GM19438 (cell line): ENCODE measurements around the gene HOXA7.

Experiments
- ATAC-seq: cut with Tn5 transposase; IDR thresholded peaks from one replicate; pipeline ENCODE4 v1.9.1; 2021; ENCODE audit warnings: low read depth; ENCODE audit not compliant: unreplicated experiment

The HOXA7 gene

DNA sequence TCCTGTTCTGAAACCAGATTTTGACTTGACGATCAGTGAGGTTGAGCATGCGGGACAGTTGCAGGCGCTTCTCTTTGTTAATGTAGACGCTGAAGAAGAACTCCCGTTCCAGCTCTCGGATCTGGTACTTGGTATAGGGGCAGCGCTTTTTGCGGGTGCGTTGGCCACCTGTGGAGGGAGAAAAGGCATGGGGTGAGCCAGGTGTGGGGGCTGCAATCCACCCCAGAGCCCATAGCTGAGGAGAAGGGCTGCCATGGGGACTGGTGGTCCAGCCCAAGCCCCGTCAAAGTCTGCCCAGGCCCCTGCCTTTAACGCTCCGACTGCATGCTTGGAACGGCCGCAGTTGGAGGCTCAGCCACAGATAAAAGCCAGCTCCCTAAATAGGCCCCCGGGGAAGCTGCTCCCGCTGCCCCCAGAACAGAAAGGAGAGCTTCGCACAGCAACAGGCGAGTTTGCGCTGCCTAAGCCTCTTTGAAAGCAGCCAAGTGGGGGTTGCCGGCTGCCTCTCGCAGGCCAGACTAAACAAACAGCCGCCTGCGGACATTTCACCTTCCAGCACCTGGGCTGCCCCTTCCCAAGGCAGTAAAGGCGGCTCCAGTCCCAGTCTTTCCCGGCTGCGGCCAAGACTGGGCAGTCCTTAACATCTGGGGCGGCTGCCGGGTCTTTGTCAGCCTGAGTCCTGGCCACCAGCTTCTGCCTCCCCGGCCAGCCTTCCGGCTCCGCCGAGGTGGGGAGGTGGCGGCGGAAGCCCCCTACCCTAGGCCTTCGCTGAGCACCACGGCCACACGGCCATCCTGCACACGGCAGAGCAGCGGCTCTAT lies 26.6 kb upstream of the HOXA7 start:
- no peak for ATAC-seq

- ATAC-seq = no peak
Measured at GRCh38 chr7:27182285-27182841, 25.9 kb upstream of the HOXA7 start.

DNA sequence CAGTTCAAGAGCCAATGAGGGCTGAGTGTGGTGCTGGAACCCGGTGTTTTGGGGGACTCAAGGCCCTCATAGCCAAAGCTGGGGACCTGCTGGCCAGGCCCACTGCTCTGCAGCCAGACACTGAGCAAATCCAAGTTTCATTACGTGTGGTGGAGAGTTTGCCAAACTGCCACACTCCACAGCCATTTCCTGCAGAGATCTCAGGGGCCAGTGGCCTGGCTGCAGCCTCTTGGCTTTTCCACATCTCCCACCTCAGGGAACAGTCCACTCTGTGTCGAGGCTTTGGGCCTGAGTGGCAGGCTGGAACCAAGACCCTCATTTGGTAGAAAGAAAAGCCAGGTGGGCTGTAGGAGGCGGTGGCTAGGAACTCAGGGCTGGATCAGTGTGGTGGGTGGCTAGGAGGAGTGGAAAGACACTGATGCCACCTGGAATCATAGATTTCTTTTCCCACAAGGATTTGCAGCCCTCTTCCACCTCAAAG lies 25.4 kb upstream of the HOXA7 start:
- ATAC-seq = no peak

DNA sequence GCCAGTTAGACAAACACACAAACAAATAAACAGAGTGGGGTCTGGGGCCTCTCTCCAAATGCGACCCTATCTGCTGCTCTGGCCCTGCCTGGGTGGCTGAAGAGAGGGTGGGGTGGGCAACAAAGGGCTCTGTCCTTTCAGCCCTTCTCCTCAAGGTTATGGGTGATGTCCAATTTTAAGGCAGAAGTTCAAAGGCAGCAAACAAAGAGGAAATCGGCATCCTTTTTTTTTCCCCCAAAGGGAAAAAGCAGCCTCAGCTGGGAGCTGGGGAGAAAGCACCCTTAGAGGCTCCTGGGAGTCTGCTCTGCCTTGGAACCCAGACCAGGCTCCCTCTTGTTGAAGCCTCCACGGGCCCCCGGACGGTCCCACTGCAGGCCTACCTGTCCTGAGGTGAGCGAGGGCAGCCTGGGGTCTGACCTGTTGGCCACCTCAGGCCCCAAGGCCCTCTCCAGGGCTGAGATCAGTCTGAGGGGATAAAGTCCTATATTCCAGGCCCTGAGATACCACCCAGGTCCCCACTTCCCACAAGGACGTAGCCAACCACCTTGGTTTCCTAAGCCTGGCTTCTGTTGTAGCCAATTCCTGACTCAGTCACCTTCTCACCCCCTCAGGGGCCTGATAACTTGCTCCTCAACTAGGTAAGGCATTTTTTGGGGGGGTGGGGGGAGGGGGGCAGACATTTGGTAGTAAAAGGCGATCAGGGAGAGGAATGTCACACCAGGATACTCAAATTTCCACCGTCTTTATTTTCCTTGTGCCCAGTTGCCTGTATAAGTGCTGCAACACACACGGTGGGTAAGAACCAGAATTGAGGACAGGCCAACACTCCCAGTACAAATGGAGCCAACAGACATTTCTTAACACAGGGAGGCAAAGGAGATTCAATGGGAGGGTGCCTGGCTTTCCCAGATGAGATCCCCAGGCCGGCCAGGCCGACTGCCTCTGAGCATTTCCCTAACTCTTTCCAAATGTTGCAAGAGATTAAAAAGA lies 24.3 kb upstream of the HOXA7 start:
- ATAC-seq = no peak

- ATAC-seq = no peak
Measured at GRCh38 chr7:27179503-27180430, 23.3 kb upstream of the HOXA7 start.

DNA sequence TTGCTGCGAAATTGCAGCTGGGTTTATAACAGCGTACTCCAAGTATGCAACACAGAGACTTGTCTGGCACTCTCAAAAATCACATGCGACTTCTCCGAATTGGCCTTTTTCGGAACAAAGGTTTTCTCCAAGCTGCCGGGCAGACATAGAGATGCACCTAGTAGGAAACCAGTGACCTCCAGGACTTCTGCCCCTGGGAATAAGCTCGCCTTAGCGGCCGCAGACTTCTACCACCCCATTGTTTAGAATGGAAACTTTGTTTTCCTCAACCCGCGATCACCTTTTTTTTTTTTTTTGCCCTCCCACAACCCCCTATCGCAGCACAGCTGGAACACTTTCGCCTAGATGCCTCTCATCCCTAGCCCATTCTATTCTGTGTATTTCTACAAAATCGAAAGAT lies 22.6 kb upstream of the HOXA7 start:
- no peak for ATAC-seq

DNA sequence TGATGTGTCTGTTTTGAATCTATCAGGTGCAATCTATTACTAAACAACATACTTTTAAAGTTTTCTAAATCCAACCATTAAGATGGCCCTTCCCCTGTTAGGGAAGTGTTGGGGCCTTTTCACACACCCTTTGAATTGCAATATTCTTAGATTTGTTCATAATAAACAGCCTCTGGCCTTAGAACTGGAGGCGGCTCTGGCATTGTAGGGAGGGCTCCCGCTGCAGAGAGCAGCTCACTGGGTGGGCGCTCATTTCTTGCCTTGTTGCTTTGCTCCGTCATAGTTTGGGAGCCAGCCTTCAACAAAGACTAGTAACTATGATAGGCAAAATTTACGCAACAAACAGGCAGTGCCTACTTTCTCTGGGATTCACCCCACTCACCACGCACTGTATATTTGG lies 21.9 kb upstream of the HOXA7 start:
- no peak for ATAC-seq

DNA sequence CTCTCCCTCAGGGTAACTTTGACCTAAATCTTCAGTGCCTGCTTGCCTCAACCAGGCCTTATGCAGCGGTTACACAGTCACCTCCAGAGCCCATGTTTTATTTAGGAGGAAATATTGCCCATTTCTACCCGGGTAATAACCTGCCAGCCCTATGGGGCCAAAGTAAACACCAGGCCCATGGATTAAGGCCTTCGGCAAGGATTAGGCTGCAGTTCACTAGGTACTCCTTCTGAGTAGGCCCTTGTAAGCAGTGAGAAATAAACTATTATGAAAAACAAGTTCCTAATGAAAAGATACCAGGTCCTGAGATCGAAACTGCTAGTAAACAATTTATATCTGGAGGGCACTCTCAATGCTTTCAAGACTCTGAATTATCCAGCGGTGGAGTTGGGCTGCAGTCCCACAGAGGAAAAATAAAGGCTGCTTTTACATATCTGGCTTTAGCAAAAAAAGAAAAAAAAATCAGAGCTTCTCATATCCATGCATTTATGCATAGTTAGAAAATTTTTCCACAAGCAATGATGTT lies 21.4 kb upstream of the HOXA7 start:
- no peak for ATAC-seq

- ATAC-seq = no peak
Measured at GRCh38 chr7:27176962-27177794, 20.7 kb upstream of the HOXA7 start.

- no peak for ATAC-seq
Measured at GRCh38 chr7:27176524-27176845, 20.0 kb upstream of the HOXA7 start.

- ATAC-seq = no peak
Measured at GRCh38 chr7:27175626-27176523, 19.4 kb upstream of the HOXA7 start.

GRCh38 chr7:27174874-27175625 lies 18.6 kb upstream of the HOXA7 start:
- no peak for ATAC-seq

- ATAC-seq = no peak
Measured at GRCh38 chr7:27173956-27174873, 17.7 kb upstream of the HOXA7 start, which contains the start of gene HOXA10. Gene HOXA10 (minus strand): TSS chr7:27174320. CDS start chr7:27174306, 14 bp downstream.

- ATAC-seq = no peak
Measured at GRCh38 chr7:27173511-27173955, 17.1 kb upstream of the HOXA7 start.

- ATAC-seq = no peak
Measured at GRCh38 chr7:27172823-27173510, 16.5 kb upstream of the HOXA7 start.
